Measurements from ENCODE around the gene NELL1. TPM values are rescaled to one million over a fixed set of nuclear protein-coding genes. Genes with fewer than 3 reads are reported as not detected.

Gene NELL1
- total RNA-seq, 1 donor from 2014 or later: not detected

GRCh38 chr11:20671856-20672546, 2.6 kb downstream of the NELL1 start:
- TF ChIP-seq EZH2phosphoT487 (IDR thresholded peaks at IDR 0.05) (no peak), EZH2 (IDR thresholded peaks at IDR 0.05) (no peak)
- TF ChIP-seq, protein P1, sequence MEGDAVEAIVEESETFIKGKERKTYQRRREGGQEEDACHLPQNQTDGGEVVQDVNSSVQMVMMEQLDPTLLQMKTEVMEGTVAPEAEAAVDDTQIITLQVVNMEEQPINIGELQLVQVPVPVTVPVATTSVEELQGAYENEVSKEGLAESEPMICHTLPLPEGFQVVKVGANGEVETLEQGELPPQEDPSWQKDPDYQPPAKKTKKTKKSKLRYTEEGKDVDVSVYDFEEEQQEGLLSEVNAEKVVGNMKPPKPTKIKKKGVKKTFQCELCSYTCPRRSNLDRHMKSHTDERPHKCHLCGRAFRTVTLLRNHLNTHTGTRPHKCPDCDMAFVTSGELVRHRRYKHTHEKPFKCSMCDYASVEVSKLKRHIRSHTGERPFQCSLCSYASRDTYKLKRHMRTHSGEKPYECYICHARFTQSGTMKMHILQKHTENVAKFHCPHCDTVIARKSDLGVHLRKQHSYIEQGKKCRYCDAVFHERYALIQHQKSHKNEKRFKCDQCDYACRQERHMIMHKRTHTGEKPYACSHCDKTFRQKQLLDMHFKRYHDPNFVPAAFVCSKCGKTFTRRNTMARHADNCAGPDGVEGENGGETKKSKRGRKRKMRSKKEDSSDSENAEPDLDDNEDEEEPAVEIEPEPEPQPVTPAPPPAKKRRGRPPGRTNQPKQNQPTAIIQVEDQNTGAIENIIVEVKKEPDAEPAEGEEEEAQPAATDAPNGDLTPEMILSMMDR (IDR thresholded peaks at IDR 0.05): peak; percentile 45
- peak; percentile 47 for DNase-seq (ENCODE audit: low spot score)
- H3K4me3 Mint-ChIP-seq: peak overlapping the region; percentile 81

GRCh38 chr11:20672575-20672974, 3.2 kb downstream of the NELL1 start:
- peaks cover 63% of the 10 kb centered on the region for H3K27me3 ChIP-seq
- H3K4me3 ChIP-seq: no peak overlapping the region
- Mint-ChIP-seq H3K4me3 (no peak overlapping the region), H3K9me3 (no peaks in the 10 kb centered on the region), H3K27ac (no peak overlapping the region), H3K36me3 (peaks cover 2% of the 10 kb centered on the region), H3K4me1 (peaks cover 34% of the 10 kb centered on the region), H3K27me3 (ENCODE audit: insufficient read depth, low read depth) (peaks cover 24% of the 10 kb centered on the region)
- H3K9me3 ChIP-seq (ENCODE audit: low read depth): no peaks in the 10 kb centered on the region
- DNase-seq (ENCODE audit: low spot score): peak; percentile 41
- H3F3A ChIP-seq (ENCODE audit: low read depth): peaks cover 10% of the 10 kb centered on the region
- no peak overlapping the region for H2AFZ ChIP-seq (replicated peaks)
- H3K36me3 ChIP-seq: no peaks in the 10 kb centered on the region
- H3K4me1 ChIP-seq: peaks cover 31% of the 10 kb centered on the region
- no peaks in the 10 kb centered on the region for H3K79me2 ChIP-seq (ENCODE audit: low read depth)
- TF ChIP-seq, protein P1 (IDR thresholded peaks at IDR 0.05): peak; percentile 60
- no peak for TF ChIP-seq EZH2phosphoT487 (IDR thresholded peaks at IDR 0.05)
- no peak overlapping the region for H3K27ac ChIP-seq
- peaks cover 24% of the 10 kb centered on the region for H4K20me1 ChIP-seq (ENCODE audit: low read depth)
- no peak overlapping the region for H3K9ac ChIP-seq
- H3K4me2 ChIP-seq: no peak overlapping the region

More at GRCh38 chr11:20671856-20672546, 2.6 kb downstream of the NELL1 start:
- H4K20me1 ChIP-seq (ENCODE audit: low read depth): peaks cover 24% of the 10 kb centered on the region
- no peak overlapping the region for H3K9ac ChIP-seq
- H3K4me1 ChIP-seq: peaks cover 31% of the 10 kb centered on the region
- H3K27me3 ChIP-seq: peaks cover 68% of the 10 kb centered on the region
- H3K27me3 Mint-ChIP-seq (ENCODE audit: insufficient read depth, low read depth): peaks cover 24% of the 10 kb centered on the region
- H3K27ac ChIP-seq: no peak overlapping the region
- no peak overlapping the region for H3K4me3 ChIP-seq
- H3K9me3 Mint-ChIP-seq: peaks cover under 1% of the 10 kb centered on the region
- no peaks in the 10 kb centered on the region for H3K79me2 ChIP-seq (ENCODE audit: low read depth)
- peaks cover 10% of the 10 kb centered on the region for H3F3A ChIP-seq (ENCODE audit: low read depth)
- peaks cover 40% of the 10 kb centered on the region for H3K4me1 Mint-ChIP-seq
- H3K36me3 ChIP-seq: no peaks in the 10 kb centered on the region
- peaks cover 4% of the 10 kb centered on the region for H3K36me3 Mint-ChIP-seq
- H2AFZ ChIP-seq (replicated peaks): no peak overlapping the region
- no peak overlapping the region for H3K27ac Mint-ChIP-seq
- no peaks in the 10 kb centered on the region for H3K9me3 ChIP-seq (ENCODE audit: low read depth)
- no peak overlapping the region for H3K4me2 ChIP-seq

DNA sequence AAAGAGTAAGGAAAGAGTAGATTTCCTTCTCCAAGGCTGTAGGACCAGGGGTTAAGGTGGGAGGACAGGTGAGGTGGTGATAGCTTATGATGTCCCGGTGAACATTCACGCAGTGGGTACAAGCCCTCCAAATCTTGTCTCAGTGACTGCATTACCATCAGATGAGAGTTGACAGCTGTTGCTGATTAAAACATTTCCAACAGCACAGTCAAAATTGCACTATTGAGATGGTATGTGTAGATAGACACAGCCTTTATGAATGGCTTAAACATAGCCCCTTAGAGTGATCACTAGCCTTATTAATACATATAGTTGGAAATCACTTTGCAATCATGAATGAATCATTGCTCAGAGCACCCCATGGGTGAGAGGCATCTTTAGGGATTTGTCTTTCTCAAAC, 7.3 kb downstream of the NELL1 start:
- peaks cover 5% of the 10 kb centered on the region for H3K27me3 Mint-ChIP-seq (ENCODE audit: insufficient read depth, low read depth)

More for the DNA sequence above, 7.3 kb downstream of the NELL1 start:
- Histone ChIP-seq H3K4me2 (no peak overlapping the region), H3K36me3 (no peaks in the 10 kb centered on the region), H3K79me2 (ENCODE audit: low read depth) (no peaks in the 10 kb centered on the region), H3K27me3 (peaks cover 22% of the 10 kb centered on the region), H3K9ac (no peak overlapping the region), H4K20me1 (ENCODE audit: low read depth) (peaks cover 9% of the 10 kb centered on the region), H2AFZ (replicated peaks) (no peak overlapping the region), H3F3A (ENCODE audit: low read depth) (peaks cover 5% of the 10 kb centered on the region), H3K27ac (no peak overlapping the region), H3K4me3 (no peak overlapping the region), H3K4me1 (no peaks in the 10 kb centered on the region), H3K9me3 (ENCODE audit: low read depth) (no peaks in the 10 kb centered on the region)
- no peak for DNase-seq (ENCODE audit: low spot score)
- H3K27ac Mint-ChIP-seq: no peak overlapping the region
- H3K4me1 Mint-ChIP-seq: peaks cover 9% of the 10 kb centered on the region
- H3K36me3 Mint-ChIP-seq: peaks cover 22% of the 10 kb centered on the region
- H3K9me3 Mint-ChIP-seq: peaks cover 7% of the 10 kb centered on the region
- no peak for TF ChIP-seq EZH2phosphoT487 (IDR thresholded peaks at IDR 0.05)
- TF ChIP-seq, protein P1 (IDR thresholded peaks at IDR 0.05): no peak
- no peak overlapping the region for H3K4me3 Mint-ChIP-seq

All from neural progenitor cell (in vitro differentiated cells).